ENCODE results near the gene GNB3. TPM values are rescaled to one million over a fixed set of nuclear protein-coding genes. Genes with fewer than 3 reads are reported as not detected.

Gene GNB3
- total and polyA plus RNA-seq, 2 of the 4 experiments (the other 2 are of a cell fraction): 0.72 to 20.5 TPM

DNA sequence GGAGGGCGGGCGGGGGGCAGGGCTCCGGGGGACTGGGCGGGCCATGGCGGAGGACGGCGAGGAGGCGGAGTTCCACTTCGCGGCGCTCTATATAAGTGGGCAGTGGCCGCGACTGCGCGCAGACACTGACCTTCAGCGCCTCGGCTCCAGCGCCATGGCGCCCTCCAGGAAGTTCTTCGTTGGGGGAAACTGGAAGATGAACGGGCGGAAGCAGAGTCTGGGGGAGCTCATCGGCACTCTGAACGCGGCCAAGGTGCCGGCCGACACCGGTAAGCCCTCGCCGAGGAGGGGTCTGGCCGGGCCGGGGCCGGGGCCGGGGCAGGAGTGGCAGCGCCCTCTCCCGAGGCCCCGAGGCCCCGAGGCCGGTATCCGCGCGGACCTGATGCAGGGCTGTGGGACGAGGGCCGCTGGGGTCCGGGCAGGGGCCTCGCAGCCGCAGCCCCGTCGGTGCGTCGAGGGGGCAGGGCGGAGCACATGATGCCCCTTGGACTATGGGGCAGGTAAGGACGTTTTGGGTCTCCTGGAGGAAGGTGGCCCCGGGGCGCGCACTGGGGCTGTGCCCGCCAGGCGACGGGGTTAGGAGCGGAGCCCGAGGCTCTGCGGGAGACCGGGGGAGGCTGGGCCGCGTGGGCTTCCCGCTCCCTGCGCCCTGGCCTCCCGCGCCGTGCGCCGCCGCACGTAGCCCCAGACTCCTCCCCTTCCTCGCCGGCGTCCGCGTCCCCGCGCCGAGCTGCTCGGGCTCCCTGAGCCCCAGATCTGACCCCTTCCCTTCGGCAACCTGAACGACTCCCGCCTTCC, 26.9 kb downstream of the GNB3 start, which contains the start of gene TPI1 (continued):
- TF ChIP-seq, protein P1, sequence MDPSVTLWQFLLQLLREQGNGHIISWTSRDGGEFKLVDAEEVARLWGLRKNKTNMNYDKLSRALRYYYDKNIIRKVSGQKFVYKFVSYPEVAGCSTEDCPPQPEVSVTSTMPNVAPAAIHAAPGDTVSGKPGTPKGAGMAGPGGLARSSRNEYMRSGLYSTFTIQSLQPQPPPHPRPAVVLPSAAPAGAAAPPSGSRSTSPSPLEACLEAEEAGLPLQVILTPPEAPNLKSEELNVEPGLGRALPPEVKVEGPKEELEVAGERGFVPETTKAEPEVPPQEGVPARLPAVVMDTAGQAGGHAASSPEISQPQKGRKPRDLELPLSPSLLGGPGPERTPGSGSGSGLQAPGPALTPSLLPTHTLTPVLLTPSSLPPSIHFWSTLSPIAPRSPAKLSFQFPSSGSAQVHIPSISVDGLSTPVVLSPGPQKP (IDR thresholded peaks at IDR 0.05; ENCODE audit: borderline replicate concordance, low read depth, low read length): no peak
- TF ChIP-seq BHLHE40 (IDR thresholded peaks at IDR 0.05; ENCODE audit: low read depth, low read length) (no peak), CEBPB (IDR thresholded peaks at IDR 0.05; ENCODE audit: low read depth, low read length) (no peak), POLR2A (IDR thresholded peaks at IDR 0.05; ENCODE audit: low read depth, low read length) (peak; percentile 99)
